ENCODE measurements around the gene GJD4. TPM values are rescaled to one million over a fixed set of nuclear protein-coding genes. Genes with fewer than 3 reads are reported as not detected.

GJD4 gene
- total RNA-seq, 1 donor from 2014 or later, result not detected

- Mint-ChIP-seq H3K9me3 (peaks cover 4% of the 10 kb centered on the region), H3K27ac (no peak overlapping the region), H3K27me3 (peaks cover 35% of the 10 kb centered on the region), H3K4me3 (no peak overlapping the region), H3K4me1 (no peaks in the 10 kb centered on the region), H3K36me3 (ENCODE audit: low read depth) (no peaks in the 10 kb centered on the region)
- CTCF ChIA-PET, result interaction anchor here (0.5 kb wide), 1 partner anchor 20 kb away, joined by 3 read pairs; no protein-coding TSS in a partner anchor
- TF ChIP-seq, protein P1, sequence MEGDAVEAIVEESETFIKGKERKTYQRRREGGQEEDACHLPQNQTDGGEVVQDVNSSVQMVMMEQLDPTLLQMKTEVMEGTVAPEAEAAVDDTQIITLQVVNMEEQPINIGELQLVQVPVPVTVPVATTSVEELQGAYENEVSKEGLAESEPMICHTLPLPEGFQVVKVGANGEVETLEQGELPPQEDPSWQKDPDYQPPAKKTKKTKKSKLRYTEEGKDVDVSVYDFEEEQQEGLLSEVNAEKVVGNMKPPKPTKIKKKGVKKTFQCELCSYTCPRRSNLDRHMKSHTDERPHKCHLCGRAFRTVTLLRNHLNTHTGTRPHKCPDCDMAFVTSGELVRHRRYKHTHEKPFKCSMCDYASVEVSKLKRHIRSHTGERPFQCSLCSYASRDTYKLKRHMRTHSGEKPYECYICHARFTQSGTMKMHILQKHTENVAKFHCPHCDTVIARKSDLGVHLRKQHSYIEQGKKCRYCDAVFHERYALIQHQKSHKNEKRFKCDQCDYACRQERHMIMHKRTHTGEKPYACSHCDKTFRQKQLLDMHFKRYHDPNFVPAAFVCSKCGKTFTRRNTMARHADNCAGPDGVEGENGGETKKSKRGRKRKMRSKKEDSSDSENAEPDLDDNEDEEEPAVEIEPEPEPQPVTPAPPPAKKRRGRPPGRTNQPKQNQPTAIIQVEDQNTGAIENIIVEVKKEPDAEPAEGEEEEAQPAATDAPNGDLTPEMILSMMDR (IDR thresholded peaks at IDR 0.05), result no peak
- no peak for ATAC-seq (ENCODE audit: low read depth)
- DNase-seq, result no peak
- intact Hi-C loops (cut with micrococcal nuclease), result no loop called here
- POLR2A ChIA-PET, result no interaction called here
These were observed 8.6 kb downstream of the GJD4 start for GRCh38 chr10:35613597-35614226.

DNA sequence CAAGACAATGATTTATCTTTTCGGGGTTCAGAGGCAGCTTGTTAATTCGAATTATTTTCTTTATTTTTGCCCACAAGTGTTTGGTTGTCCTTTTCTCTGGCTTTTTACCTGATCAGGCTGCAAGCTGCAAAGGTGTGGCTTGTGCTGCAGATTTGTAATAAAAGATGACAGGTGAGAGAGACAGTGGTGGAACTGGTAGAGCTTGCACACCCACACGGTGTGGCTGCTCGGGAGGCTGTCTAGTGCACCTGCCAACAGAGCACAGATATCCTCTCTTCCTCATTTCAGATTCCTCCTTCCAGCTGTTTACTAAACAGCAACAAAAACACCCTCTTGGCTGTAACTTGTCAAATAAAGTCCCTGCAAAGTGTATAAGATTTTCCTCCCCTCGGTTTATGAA, 9.2 kb downstream of the GJD4 start:
- Mint-ChIP-seq H3K4me1 (no peaks in the 10 kb centered on the region), H3K9me3 (peaks cover 4% of the 10 kb centered on the region), H3K27me3 (peaks cover 35% of the 10 kb centered on the region), H3K4me3 (no peak overlapping the region), H3K27ac (no peak overlapping the region), H3K36me3 (ENCODE audit: low read depth) (no peaks in the 10 kb centered on the region)
- TF ChIP-seq, protein P1 (IDR thresholded peaks at IDR 0.05), result no peak
- DNase-seq (no peak), ATAC-seq (ENCODE audit: low read depth) (no peak)
- ChIA-PET CTCF (no interaction called here), POLR2A (no interaction called here)
- intact Hi-C loops (cut with micrococcal nuclease), result no loop called here

- ChIA-PET POLR2A (no interaction called here), CTCF (no interaction called here)
- Mint-ChIP-seq H3K4me3 (no peak overlapping the region), H3K9me3 (no peaks in the 10 kb centered on the region), H3K4me1 (no peaks in the 10 kb centered on the region), H3K27me3 (peaks cover 27% of the 10 kb centered on the region), H3K27ac (no peak overlapping the region), H3K36me3 (ENCODE audit: low read depth) (no peaks in the 10 kb centered on the region)
- ATAC-seq (ENCODE audit: low read depth), result no peak
- TF ChIP-seq, protein P1 (IDR thresholded peaks at IDR 0.05), result no peak
- DNase-seq, result no peak
- intact Hi-C loops (cut with micrococcal nuclease), result no loop called here
These were observed 21.9 kb downstream of the GJD4 start for GRCh38 chr10:35626971-35627507.

GRCh38 chr10:35631404-35631803, 26.3 kb downstream of the GJD4 start:
- ChIA-PET POLR2A (no interaction called here), CTCF (no interaction called here)
- Mint-ChIP-seq H3K27me3 (peaks cover 27% of the 10 kb centered on the region), H3K27ac (no peak overlapping the region), H3K9me3 (no peaks in the 10 kb centered on the region), H3K36me3 (ENCODE audit: low read depth) (no peaks in the 10 kb centered on the region), H3K4me1 (no peaks in the 10 kb centered on the region), H3K4me3 (no peak overlapping the region)
- ATAC-seq (ENCODE audit: low read depth) (no peak), DNase-seq (no peak)
- TF ChIP-seq, protein P1 (IDR thresholded peaks at IDR 0.05), result no peak
- intact Hi-C loops (cut with micrococcal nuclease), result loop anchor here (10.0 kb wide), 1 partner anchor 387 kb away; no protein-coding TSS in a partner anchor

GRCh38 chr10:35632027-35632426, 26.9 kb downstream of the GJD4 start:
- TF ChIP-seq, protein P1 (IDR thresholded peaks at IDR 0.05), result no peak
- CTCF ChIA-PET, result interaction anchor here (1.0 kb wide), 1 partner anchor 1249 kb away, joined by 3 read pairs; no protein-coding TSS in a partner anchor
- Mint-ChIP-seq H3K36me3 (ENCODE audit: low read depth) (no peaks in the 10 kb centered on the region), H3K4me3 (no peak overlapping the region), H3K27me3 (peaks cover 27% of the 10 kb centered on the region), H3K4me1 (no peaks in the 10 kb centered on the region), H3K27ac (no peak overlapping the region), H3K9me3 (no peaks in the 10 kb centered on the region)
- intact Hi-C loops (cut with micrococcal nuclease), result loop anchor here (10.0 kb wide), 1 partner anchor 387 kb away; no protein-coding TSS in a partner anchor
- DNase-seq, result no peak
- POLR2A ChIA-PET, result no interaction called here
- no peak for ATAC-seq (ENCODE audit: low read depth)

All from activated B cell treated with CpG ODN at 0.5 μM for 24 hours (primary cell).